ENCODE data around the gene NCDN. TPM values are rescaled to one million over a fixed set of nuclear protein-coding genes. Genes with fewer than 3 reads are reported as not detected.
A peak's percentile ranks its signal among the peaks of the same experiment; 100 is the strongest.

The NCDN gene
- total RNA-seq, 1 experiment from 2014 or later = 39.2 TPM

GRCh38 chr1:35587736-35588135, 30.1 kb downstream of the NCDN start (continued):
- TF ChIP-seq E2F5 (CRISPR knock-in tag; IDR thresholded peaks at IDR 0.05) = no peak

DNA sequence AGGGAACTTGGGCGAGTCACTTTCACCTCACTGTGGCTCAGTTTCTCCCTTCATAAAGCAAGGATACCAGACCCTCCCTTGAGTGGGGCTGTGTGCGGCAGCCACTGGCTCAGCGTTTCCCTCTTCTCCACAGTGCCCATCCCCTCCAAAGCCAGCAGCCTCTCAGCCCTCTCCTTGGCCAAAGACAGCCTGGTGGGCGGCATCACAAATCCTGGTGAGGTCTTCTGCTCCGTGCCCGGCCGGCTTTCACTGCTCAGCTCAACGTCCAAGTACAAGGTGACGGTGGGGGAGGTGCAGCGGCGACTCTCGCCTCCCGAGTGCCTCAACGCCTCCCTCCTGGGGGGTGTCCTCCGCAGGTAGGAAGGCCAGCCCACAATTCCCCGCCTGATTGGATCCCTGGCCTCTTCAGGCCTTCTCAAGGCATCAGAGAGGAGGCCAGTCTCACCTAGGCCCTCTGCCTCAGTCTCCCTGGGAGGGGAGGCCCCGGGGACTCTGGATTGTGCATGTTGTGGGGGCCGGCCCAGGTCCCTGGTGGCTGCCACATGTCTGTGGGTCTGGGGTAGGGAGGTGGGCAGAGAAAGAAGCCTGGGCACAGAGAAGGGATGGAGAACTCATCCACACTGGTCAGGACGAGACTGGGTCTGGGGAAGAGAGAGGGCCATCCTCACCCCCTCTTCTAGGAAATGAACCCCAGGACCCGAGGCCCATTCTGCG, 30.8 kb downstream of the NCDN start:
- peak; percentile 27 for ATAC-seq
- POLR2A ChIA-PET = interaction anchor here (0.6 kb wide), 1 partner anchor 20 kb away, joined by 3 read pairs; no protein-coding TSS in a partner anchor

More for the DNA sequence above, 30.8 kb downstream of the NCDN start:
- Mint-ChIP-seq H3K9me3 (no peaks in the 10 kb centered on the region), H3K4me3 (no peak overlapping the region), H3K27ac (no peak overlapping the region; the same call in 1 of the 2 replicates), H3K4me1 (peaks cover 10% of the 10 kb centered on the region; the same call in 1 of the 2 replicates), H3K27me3 (ENCODE audit: low read depth) (no peaks in the 10 kb centered on the region), H3K36me3 (no peaks in the 10 kb centered on the region)
- DNase-seq (ENCODE audit: low spot score) = no peak
- CTCF ChIA-PET = interaction anchor here (0.5 kb wide), 1 partner anchor 295 kb away, joined by 3 read pairs; the partner anchor contains the start of gene AGO1
- TF ChIP-seq MXD4 (CRISPR knock-in tag; IDR thresholded peaks at IDR 0.05; ENCODE audit: borderline replicate concordance) = no peak
- no peak for TF ChIP-seq ATF2 (CRISPR knock-in tag; IDR thresholded peaks at IDR 0.05; ENCODE audit: borderline replicate concordance, low read depth)
- TF ChIP-seq, protein P1, sequence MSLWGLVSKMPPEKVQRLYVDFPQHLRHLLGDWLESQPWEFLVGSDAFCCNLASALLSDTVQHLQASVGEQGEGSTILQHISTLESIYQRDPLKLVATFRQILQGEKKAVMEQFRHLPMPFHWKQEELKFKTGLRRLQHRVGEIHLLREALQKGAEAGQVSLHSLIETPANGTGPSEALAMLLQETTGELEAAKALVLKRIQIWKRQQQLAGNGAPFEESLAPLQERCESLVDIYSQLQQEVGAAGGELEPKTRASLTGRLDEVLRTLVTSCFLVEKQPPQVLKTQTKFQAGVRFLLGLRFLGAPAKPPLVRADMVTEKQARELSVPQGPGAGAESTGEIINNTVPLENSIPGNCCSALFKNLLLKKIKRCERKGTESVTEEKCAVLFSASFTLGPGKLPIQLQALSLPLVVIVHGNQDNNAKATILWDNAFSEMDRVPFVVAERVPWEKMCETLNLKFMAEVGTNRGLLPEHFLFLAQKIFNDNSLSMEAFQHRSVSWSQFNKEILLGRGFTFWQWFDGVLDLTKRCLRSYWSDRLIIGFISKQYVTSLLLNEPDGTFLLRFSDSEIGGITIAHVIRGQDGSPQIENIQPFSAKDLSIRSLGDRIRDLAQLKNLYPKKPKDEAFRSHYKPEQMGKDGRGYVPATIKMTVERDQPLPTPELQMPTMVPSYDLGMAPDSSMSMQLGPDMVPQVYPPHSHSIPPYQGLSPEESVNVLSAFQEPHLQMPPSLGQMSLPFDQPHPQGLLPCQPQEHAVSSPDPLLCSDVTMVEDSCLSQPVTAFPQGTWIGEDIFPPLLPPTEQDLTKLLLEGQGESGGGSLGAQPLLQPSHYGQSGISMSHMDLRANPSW (CRISPR knock-in tag; conservative IDR thresholded peaks at IDR 0.05; ENCODE audit: low read depth) = no peak
- TF ChIP-seq E2F5 (CRISPR knock-in tag; IDR thresholded peaks at IDR 0.05) = no peak
- TF ChIP-seq NFE2L1 (CRISPR knock-in tag; IDR thresholded peaks at IDR 0.05) = no peak
- TF ChIP-seq ATF1 (CRISPR knock-in tag; IDR thresholded peaks at IDR 0.05) = no peak
- no peak for TF ChIP-seq ZBTB21 (CRISPR knock-in tag; IDR thresholded peaks at IDR 0.05; ENCODE audit: borderline replicate concordance)
- no peak for TF ChIP-seq ZNF232 (CRISPR knock-in tag; IDR thresholded peaks at IDR 0.05)
- TF ChIP-seq IRF2 (CRISPR knock-in tag; IDR thresholded peaks at IDR 0.05; ENCODE audit: borderline replicate concordance, low read depth) = no peak
- no peak for TF ChIP-seq MAX (CRISPR knock-in tag; IDR thresholded peaks at IDR 0.05)
- TF ChIP-seq SP1 (CRISPR knock-in tag; conservative IDR thresholded peaks at IDR 0.05) = no peak
- no peak for TF ChIP-seq AR (CRISPR knock-in tag; IDR thresholded peaks at IDR 0.05)

All from WTC11 (cell line).